ENCODE measurements around the gene DGLUCY. TPM values are rescaled to one million over a fixed set of nuclear protein-coding genes. Genes with fewer than 3 reads are reported as not detected.
"Not testable (repeated sequence)": the region's sequence is repeated elsewhere in the genome, so short reads cannot be mapped to it uniquely, and the experiment has no call there.

Gene DGLUCY
- polyA plus RNA-seq, 1 experiment = 22.1 TPM

GRCh38 chr14:91177073-91178034, 63.5 kb downstream of the DGLUCY start:
- H3K4me3 ChIP-seq (ENCODE audit: low read depth, low read length) = no peak overlapping the region
- peak; percentile 83 for TF ChIP-seq CTCF (IDR thresholded peaks at IDR 0.05; ENCODE audit: low read depth, low read length)
- POLR2A ChIA-PET = interaction anchor here (0.8 to 1.4 kb wide), 2 partner anchors 8 to 64 kb away, joined by 3 to 4 read pairs; partner anchors contain the start of gene DGLUCY
- no peaks in the 10 kb centered on the region for H3K27me3 ChIP-seq (ENCODE audit: control insufficient read depth, insufficient read depth, low read length)
- CTCF ChIA-PET = interaction anchor here (0.7 to 9.4 kb wide), 42 partner anchors 8 to 876 kb away, joined by 3 to 350 read pairs (median 5); partner anchors contain the start of genes GPR68 and RPS6KA5
- H3K9me3 ChIP-seq (ENCODE audit: control insufficient read depth, insufficient read depth, low read length) = no peaks in the 10 kb centered on the region
- DNase-seq (ENCODE audit: low read depth, low spot score) = no peak
- no peak overlapping the region for H3K27ac ChIP-seq (ENCODE audit: low read depth, low read length)

- TF ChIP-seq CTCF (IDR thresholded peaks at IDR 0.05; ENCODE audit: low read depth, low read length) = no peak
- no peak for DNase-seq (ENCODE audit: low read depth, low spot score)
- POLR2A ChIA-PET = no interaction called here
- Histone ChIP-seq H3K27ac (ENCODE audit: low read depth, low read length) (no peak overlapping the region), H3K4me3 (ENCODE audit: low read depth, low read length) (no peak overlapping the region), H3K27me3 (ENCODE audit: control insufficient read depth, insufficient read depth, low read length) (no peaks in the 10 kb centered on the region), H3K9me3 (ENCODE audit: control insufficient read depth, insufficient read depth, low read length) (no peaks in the 10 kb centered on the region)
- CTCF ChIA-PET = interaction anchor here (8.9 kb wide), 1 partner anchor 104 kb away, joined by 350 read pairs; no protein-coding TSS in a partner anchor
Measured at GRCh38 chr14:91180611-91181010, 66.7 kb downstream of the DGLUCY start.

- H3K27me3 ChIP-seq (ENCODE audit: control insufficient read depth, insufficient read depth, low read length); H3K27ac ChIP-seq (ENCODE audit: low read depth, low read length); POLR2A ChIA-PET; DNase-seq (ENCODE audit: low read depth, low spot score); H3K9me3 ChIP-seq (ENCODE audit: control insufficient read depth, insufficient read depth, low read length); H3K4me3 ChIP-seq (ENCODE audit: low read depth, low read length): not testable (repeated sequence)
- CTCF ChIA-PET = interaction anchor here (4.4 kb wide), 1 partner anchor 9 kb away, joined by 28 read pairs; no protein-coding TSS in a partner anchor
Measured at GRCh38 chr14:91182753-91183152, 68.9 kb downstream of the DGLUCY start.

- Histone ChIP-seq H3K27me3 (ENCODE audit: control insufficient read depth, insufficient read depth, low read length) (no peaks in the 10 kb centered on the region), H3K9me3 (ENCODE audit: control insufficient read depth, insufficient read depth, low read length) (no peaks in the 10 kb centered on the region), H3K27ac (ENCODE audit: low read depth, low read length) (no peak overlapping the region), H3K4me3 (ENCODE audit: low read depth, low read length) (no peak overlapping the region)
- no peak for TF ChIP-seq CTCF (IDR thresholded peaks at IDR 0.05; ENCODE audit: low read depth, low read length)
- DNase-seq (ENCODE audit: low read depth, low spot score) = no peak
- POLR2A ChIA-PET = no interaction called here
- CTCF ChIA-PET = interaction anchor here (2.2 to 4.4 kb wide), 3 partner anchors 11 to 282 kb away, joined by 9 to 28 read pairs (median 12); no protein-coding TSS in a partner anchor
Measured at GRCh38 chr14:91184559-91184958, 70.7 kb downstream of the DGLUCY start.

- ChIA-PET CTCF (interaction anchor here (0.6 to 4.4 kb wide), 5 partner anchors 8 to 283 kb away, joined by 3 to 28 read pairs (median 12); no protein-coding TSS in a partner anchor), POLR2A (interaction anchor here (0.6 to 1.3 kb wide), 2 partner anchors 9 to 27 kb away, joined by 3 to 4 read pairs; no protein-coding TSS in a partner anchor)
- TF ChIP-seq CTCF (IDR thresholded peaks at IDR 0.05; ENCODE audit: low read depth, low read length) = no peak
- H3K4me3 ChIP-seq (ENCODE audit: low read depth, low read length) = no peak overlapping the region
- no peaks in the 10 kb centered on the region for H3K9me3 ChIP-seq (ENCODE audit: control insufficient read depth, insufficient read depth, low read length)
- no peak for DNase-seq (ENCODE audit: low read depth, low spot score)
- H3K27ac ChIP-seq (ENCODE audit: low read depth, low read length) = no peak overlapping the region
- H3K27me3 ChIP-seq (ENCODE audit: control insufficient read depth, insufficient read depth, low read length) = no peaks in the 10 kb centered on the region
Measured at GRCh38 chr14:91185721-91186120, 71.8 kb downstream of the DGLUCY start.
